ENCODE results near the gene SPINK2. TPM values are rescaled to one million over a fixed set of nuclear protein-coding genes. Genes with fewer than 3 reads are reported as not detected.

Gene SPINK2
- polyA plus RNA-seq, 1 donor (not counting 4 experiments of a cell fraction or from before 2014, with no cell fraction given), result 0.10 TPM

- H2AFZ ChIP-seq (ENCODE audit: control insufficient read depth, low read length), result no peak overlapping the region
- H3K9me1 ChIP-seq (ENCODE audit: control insufficient read depth, extremely low read depth, insufficient read depth, low read length), result no peaks in the 10 kb centered on the region
- H4K20me1 ChIP-seq (ENCODE audit: control insufficient read depth, extremely low read depth, insufficient read depth, low read length), result no peaks in the 10 kb centered on the region
- FAIRE-seq, result no peak
- H3K9me3 ChIP-seq (ENCODE audit: control insufficient read depth, low read depth, low read length), result no peaks in the 10 kb centered on the region
- TF ChIP-seq CTCF (optimal IDR thresholded peaks at IDR 0.05 in 1 of 3, IDR thresholded peaks at IDR 0.05 in 1 of 3, conservative IDR thresholded peaks at IDR 0.05 in 1 of 3; ENCODE audit: extremely low read depth in 1 of 3, insufficient read depth in 2 of 3, low read length in 3 of 3) (no peak), EZH2 (IDR thresholded peaks at IDR 0.05; ENCODE audit: low read length) (no peak)
- no peaks in the 10 kb centered on the region for H3K4me1 ChIP-seq (ENCODE audit: control insufficient read depth, extremely low read depth, insufficient read depth, low read length)
- dilution Hi-C loops (cut with MboI; ENCODE audit: extremely low pct_ligation_motif_present, low sequenced_read_pairs), result no loop called here
- H3K27ac ChIP-seq (ENCODE audit: control insufficient read depth, insufficient read depth, low read length), result no peak overlapping the region
- no peak for DNase-seq (ENCODE audit: low read depth, low spot score)
- H3K4me2 ChIP-seq (ENCODE audit: control insufficient read depth, extremely low read depth, insufficient read depth, low read depth, low read length), result no peak overlapping the region
- no peak overlapping the region for H3K9ac ChIP-seq (ENCODE audit: control insufficient read depth, extremely low read depth, insufficient read depth, low read length)
- no peaks in the 10 kb centered on the region for H3K27me3 ChIP-seq (ENCODE audit: control insufficient read depth, extremely low read depth, insufficient read depth, low read length)
- no peaks in the 10 kb centered on the region for H3K36me3 ChIP-seq (ENCODE audit: control insufficient read depth in 2 of 2, extremely low read depth in 1 of 2, insufficient read depth in 2 of 2, low read length in 2 of 2)
- H3K79me2 ChIP-seq (ENCODE audit: control insufficient read depth, insufficient read depth, low read length), result no peaks in the 10 kb centered on the region
- no peak overlapping the region for H3K4me3 ChIP-seq (ENCODE audit: control insufficient read depth in 2 of 3, extremely low read depth in 1 of 3, insufficient read depth in 2 of 3, low read depth in 1 of 3, low read length in 3 of 3)
Measured at GRCh38 chr4:56764223-56764622, 57.3 kb downstream of the SPINK2 start.

GRCh38 chr4:56762484-56763250 lies 58.8 kb downstream of the SPINK2 start:
- no peak for DNase-seq (ENCODE audit: low read depth, low spot score)
- no peak for FAIRE-seq
- no peaks in the 10 kb centered on the region for H3K79me2 ChIP-seq (ENCODE audit: control insufficient read depth, insufficient read depth, low read length)
- no peaks in the 10 kb centered on the region for H4K20me1 ChIP-seq (ENCODE audit: control insufficient read depth, extremely low read depth, insufficient read depth, low read length)
- no peaks in the 10 kb centered on the region for H3K9me3 ChIP-seq (ENCODE audit: control insufficient read depth, low read depth, low read length)
- H3K9ac ChIP-seq (ENCODE audit: control insufficient read depth, extremely low read depth, insufficient read depth, low read length), result no peak overlapping the region
- H2AFZ ChIP-seq (ENCODE audit: control insufficient read depth, low read length), result no peak overlapping the region
- no peaks in the 10 kb centered on the region for H3K9me1 ChIP-seq (ENCODE audit: control insufficient read depth, extremely low read depth, insufficient read depth, low read length)
- TF ChIP-seq CTCF (optimal IDR thresholded peaks at IDR 0.05 in 1 of 3, IDR thresholded peaks at IDR 0.05 in 1 of 3, conservative IDR thresholded peaks at IDR 0.05 in 1 of 3; ENCODE audit: extremely low read depth in 1 of 3, insufficient read depth in 2 of 3, low read length in 3 of 3) (peak in 2 of 3 experiments; percentile 12 to 20), EZH2 (IDR thresholded peaks at IDR 0.05; ENCODE audit: low read length) (no peak)
- H3K27me3 ChIP-seq (ENCODE audit: control insufficient read depth, extremely low read depth, insufficient read depth, low read length), result no peaks in the 10 kb centered on the region
- H3K4me1 ChIP-seq (ENCODE audit: control insufficient read depth, extremely low read depth, insufficient read depth, low read length), result peaks cover 6% of the 10 kb centered on the region
- dilution Hi-C loops (cut with MboI; ENCODE audit: extremely low pct_ligation_motif_present, low sequenced_read_pairs), result no loop called here
- no peak overlapping the region for H3K4me2 ChIP-seq (ENCODE audit: control insufficient read depth, extremely low read depth, insufficient read depth, low read depth, low read length)
- H3K36me3 ChIP-seq (ENCODE audit: control insufficient read depth in 2 of 2, extremely low read depth in 1 of 2, insufficient read depth in 2 of 2, low read length in 2 of 2), result no peaks in the 10 kb centered on the region
- no peak overlapping the region for H3K27ac ChIP-seq (ENCODE audit: control insufficient read depth, insufficient read depth, low read length)
- H3K4me3 ChIP-seq (ENCODE audit: control insufficient read depth in 2 of 3, extremely low read depth in 1 of 3, insufficient read depth in 2 of 3, low read depth in 1 of 3, low read length in 3 of 3), result no peak overlapping the region
